Sigmoid colon (tissue), 4 donors: ENCODE results near the gene PCDHGB2.

ENCODE experiments used
- EP300 ChIP-seq, 4 donors: sonication (generic); formaldehyde crosslinking; IDR thresholded peaks; one replicate each; pipeline ENCODE4 v1.6.1; 2017; ENCODE audit warnings: antibody characterized with exemption in 4 of 4
- POLR2A ChIP-seq, 2 donors: fragments of 450-650 bp; IDR thresholded peaks; one replicate each; pipeline ENCODE4 v1.6.1; 2016; ENCODE audit warnings: antibody characterized with exemption in 2 of 2, mild to moderate bottlenecking in 2 of 2, moderate library complexity in 2 of 2
- POLR2AphosphoS5 ChIP-seq, 4 donors: sonication (generic); formaldehyde crosslinking; IDR thresholded peaks; one replicate each; pipeline ENCODE4 v1.6.1; 2017; ENCODE audit warnings: antibody characterized with exemption in 4 of 4
- TF ChIP-seq, protein P1 (sequence below), 4 experiments: fragments of 450-650 bp in 3 of 4; fragments of 200-600 bp in 1 of 4; IDR thresholded peaks; one replicate each; pipeline ENCODE4 v1.5.1; 2016 to 2019; ENCODE audit warnings: antibody characterized with exemption in 4 of 4, mild to moderate bottlenecking in 3 of 4, moderate library complexity in 2 of 4

DNA sequence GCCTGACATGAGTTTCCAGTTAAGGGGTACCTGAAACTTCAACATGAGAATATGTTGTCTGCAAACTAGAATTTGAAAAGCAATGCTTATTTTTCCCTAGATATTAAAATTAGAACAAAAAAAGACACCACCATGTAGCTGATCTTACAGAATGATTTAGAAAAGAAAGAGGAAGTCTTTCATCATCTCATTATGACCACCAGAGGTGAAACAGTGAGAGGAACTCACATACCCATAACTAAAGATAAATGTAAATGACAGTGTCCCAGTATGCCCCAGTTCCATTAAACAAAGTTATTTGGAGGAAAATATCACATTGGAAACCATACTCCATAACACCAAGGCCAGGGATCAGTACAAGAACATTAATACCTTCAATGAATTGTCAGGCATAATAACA is 46.1 kb upstream of the PCDHGB2 start:
- TF ChIP-seq, protein P1, sequence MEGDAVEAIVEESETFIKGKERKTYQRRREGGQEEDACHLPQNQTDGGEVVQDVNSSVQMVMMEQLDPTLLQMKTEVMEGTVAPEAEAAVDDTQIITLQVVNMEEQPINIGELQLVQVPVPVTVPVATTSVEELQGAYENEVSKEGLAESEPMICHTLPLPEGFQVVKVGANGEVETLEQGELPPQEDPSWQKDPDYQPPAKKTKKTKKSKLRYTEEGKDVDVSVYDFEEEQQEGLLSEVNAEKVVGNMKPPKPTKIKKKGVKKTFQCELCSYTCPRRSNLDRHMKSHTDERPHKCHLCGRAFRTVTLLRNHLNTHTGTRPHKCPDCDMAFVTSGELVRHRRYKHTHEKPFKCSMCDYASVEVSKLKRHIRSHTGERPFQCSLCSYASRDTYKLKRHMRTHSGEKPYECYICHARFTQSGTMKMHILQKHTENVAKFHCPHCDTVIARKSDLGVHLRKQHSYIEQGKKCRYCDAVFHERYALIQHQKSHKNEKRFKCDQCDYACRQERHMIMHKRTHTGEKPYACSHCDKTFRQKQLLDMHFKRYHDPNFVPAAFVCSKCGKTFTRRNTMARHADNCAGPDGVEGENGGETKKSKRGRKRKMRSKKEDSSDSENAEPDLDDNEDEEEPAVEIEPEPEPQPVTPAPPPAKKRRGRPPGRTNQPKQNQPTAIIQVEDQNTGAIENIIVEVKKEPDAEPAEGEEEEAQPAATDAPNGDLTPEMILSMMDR (IDR thresholded peaks at IDR 0.05): no peak
- TF ChIP-seq POLR2A (IDR thresholded peaks at IDR 0.05) (no peak), EP300 (IDR thresholded peaks at IDR 0.05) (no peak), POLR2AphosphoS5 (IDR thresholded peaks at IDR 0.05) (no peak)
